ENCODE data around the gene RTF2.

DNA sequence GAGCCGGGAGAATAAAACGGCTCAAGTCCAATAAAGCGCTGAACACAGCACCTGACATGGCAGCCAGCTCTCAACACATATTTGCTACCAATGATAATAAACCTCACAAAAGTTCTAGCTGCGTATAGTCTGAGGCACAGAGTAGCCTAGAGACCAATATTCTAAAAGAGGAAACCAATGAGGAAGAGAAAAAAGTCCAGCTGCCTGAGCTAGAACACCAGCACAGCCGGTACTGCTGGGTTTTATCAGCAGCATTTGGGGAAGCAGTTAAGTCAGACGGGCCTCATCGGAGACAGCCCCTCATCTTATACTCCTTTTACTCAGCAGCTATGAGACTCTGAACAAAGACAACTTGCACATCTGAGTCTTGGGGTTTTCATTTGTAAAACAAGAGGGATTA lies 2.4 kb upstream of the RTF2 start:
- TF ChIP-seq, protein P1, sequence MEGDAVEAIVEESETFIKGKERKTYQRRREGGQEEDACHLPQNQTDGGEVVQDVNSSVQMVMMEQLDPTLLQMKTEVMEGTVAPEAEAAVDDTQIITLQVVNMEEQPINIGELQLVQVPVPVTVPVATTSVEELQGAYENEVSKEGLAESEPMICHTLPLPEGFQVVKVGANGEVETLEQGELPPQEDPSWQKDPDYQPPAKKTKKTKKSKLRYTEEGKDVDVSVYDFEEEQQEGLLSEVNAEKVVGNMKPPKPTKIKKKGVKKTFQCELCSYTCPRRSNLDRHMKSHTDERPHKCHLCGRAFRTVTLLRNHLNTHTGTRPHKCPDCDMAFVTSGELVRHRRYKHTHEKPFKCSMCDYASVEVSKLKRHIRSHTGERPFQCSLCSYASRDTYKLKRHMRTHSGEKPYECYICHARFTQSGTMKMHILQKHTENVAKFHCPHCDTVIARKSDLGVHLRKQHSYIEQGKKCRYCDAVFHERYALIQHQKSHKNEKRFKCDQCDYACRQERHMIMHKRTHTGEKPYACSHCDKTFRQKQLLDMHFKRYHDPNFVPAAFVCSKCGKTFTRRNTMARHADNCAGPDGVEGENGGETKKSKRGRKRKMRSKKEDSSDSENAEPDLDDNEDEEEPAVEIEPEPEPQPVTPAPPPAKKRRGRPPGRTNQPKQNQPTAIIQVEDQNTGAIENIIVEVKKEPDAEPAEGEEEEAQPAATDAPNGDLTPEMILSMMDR (IDR thresholded peaks at IDR 0.05 in 8 of 11, conservative IDR thresholded peaks at IDR 0.05 in 3 of 11), result no peak
- TF ChIP-seq POLR2A (IDR thresholded peaks at IDR 0.05), result no peak

All from spleen (tissue), 7 donors.